Head of caudate nucleus (tissue), 42 donors: ENCODE data around the gene POR.
A peak's percentile ranks its signal among the peaks of the same experiment; 100 is the strongest.

Experiments
- DNase-seq, 42 donors: peaks; one replicate each; pipeline versions ENCODE4 v3.0.0 to v3.0.0-alpha.2; 2020 to 2021; ENCODE audit warnings: mixed read lengths in 7 of 42
- intact Hi-C: fragments of 100-400 bp; cut with DNase I; formaldehyde crosslinking; loops from one replicate; pipeline ENCODE4 v1.15.0; 2022

Gene POR

GRCh38 chr7:75966190-75966961 is 51.4 kb downstream of the POR start:
- intact Hi-C loops: no loop called here

DNA sequence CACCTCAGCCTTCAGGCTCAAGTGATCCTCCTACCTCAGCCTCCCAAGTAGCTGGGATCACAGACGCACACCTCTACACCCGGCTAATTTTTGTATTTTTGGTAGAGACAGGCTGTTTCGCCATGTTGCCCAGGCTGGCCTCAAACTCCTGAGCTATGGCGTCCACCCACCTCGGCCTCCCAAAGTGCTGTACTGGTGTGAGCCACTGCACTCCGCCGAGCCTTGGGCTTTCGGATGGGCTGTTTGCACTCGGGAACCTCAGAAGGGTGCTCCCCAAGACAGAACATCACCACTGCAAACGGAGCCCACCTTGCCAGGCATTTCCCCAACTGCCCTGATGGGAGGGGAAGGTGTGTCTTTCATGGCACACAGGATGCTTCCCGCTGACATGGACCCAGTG is 52.1 kb downstream of the POR start:
- intact Hi-C loops: no loop called here
- no peak for DNase-seq

More at GRCh38 chr7:75966190-75966961, 51.4 kb downstream of the POR start:
- DNase-seq: peak in 14 of 42 donors; percentile 27 to 75 (median 46)

- intact Hi-C loops: no loop called here
Measured at GRCh38 chr7:75967487-75967997, 52.6 kb downstream of the POR start.

DNA sequence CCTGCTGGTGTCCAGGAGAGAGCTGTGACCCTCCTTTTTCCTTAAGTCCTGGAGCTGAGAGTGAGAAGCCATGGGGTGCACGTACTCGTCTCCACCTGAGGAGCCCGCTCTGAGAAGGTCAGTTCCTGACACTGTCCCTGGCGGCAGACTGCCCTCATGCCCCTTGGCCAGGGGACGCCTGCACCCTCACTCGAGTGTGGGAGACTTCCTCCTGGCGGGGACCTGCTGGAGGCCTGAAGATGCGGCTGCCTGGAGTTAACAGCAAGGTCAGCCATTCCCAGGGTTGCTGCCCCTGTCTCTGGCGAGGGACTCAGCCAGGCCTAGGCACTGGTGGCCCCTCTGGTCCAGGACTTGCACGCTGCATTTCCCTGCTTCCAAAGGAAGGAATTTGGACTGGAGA is 53.1 kb downstream of the POR start:
- DNase-seq: no peak
- intact Hi-C loops: no loop called here

More at GRCh38 chr7:75967487-75967997, 52.6 kb downstream of the POR start:
- DNase-seq: peak in 1 of 42 donors; percentile 41

GRCh38 chr7:75968561-75969001 is 53.6 kb downstream of the POR start:
- intact Hi-C loops: no loop called here
- peak in 36 of 42 donors; percentile 34 to 87 (median 69) for DNase-seq

GRCh38 chr7:75969182-75969581 is 54.2 kb downstream of the POR start:
- DNase-seq: peak in 1 of 42 donors; percentile 48
- intact Hi-C loops: no loop called here

- peak in 2 of 42 donors; percentile 7 to 41 for DNase-seq
- intact Hi-C loops: no loop called here
Measured at GRCh38 chr7:75969704-75970498, 54.9 kb downstream of the POR start.

- intact Hi-C loops: no loop called here
- no peak for DNase-seq
Measured at GRCh38 chr7:75971309-75971960, 56.5 kb downstream of the POR start.

DNA sequence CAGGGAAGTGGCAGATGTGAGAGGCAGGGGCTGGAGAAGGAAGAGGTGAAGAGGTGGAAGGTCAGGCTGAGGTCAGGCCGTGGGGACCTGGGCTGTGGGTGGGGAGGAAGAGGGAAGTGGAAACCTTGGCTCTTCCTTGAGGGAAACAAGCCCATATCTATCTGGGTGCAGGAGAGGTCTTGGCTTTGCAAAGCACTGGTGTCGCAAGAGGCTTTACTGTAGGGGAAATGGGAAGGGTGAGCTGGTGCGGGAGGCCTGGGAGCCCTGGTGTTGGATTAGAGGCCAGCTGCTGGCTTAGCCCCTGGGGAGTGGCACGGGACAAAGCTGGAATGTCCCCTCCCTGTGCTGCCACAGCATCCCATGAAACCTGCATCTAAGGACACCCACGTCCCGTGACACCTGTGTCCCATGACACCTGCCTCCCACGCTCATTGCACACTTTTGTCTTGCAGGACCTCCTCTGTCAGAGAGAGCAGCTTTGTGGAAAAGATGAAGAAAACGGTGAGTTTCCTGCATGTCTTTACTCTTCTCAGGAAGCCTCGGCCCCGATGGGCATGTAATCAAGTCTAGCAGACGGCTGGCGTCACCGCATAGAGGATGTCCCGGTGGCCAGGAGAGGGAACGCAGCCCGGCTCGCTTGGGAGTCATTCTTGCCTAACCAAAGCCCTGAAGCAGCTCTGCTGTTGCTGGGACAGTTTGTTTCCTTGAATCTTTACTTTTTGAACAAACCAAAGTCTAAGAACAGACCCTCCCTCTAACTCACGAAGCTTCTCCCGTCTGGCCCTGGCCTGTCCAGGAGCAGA is 57.2 kb downstream of the POR start:
- intact Hi-C loops: no loop called here
- DNase-seq: peak in 12 of 42 donors; percentile 41 to 65 (median 58)

- intact Hi-C loops: no loop called here
- DNase-seq: peak in 4 of 42 donors; percentile 11 to 34 (median 18)
Measured at GRCh38 chr7:75977743-75978142, 62.8 kb downstream of the POR start.

DNA sequence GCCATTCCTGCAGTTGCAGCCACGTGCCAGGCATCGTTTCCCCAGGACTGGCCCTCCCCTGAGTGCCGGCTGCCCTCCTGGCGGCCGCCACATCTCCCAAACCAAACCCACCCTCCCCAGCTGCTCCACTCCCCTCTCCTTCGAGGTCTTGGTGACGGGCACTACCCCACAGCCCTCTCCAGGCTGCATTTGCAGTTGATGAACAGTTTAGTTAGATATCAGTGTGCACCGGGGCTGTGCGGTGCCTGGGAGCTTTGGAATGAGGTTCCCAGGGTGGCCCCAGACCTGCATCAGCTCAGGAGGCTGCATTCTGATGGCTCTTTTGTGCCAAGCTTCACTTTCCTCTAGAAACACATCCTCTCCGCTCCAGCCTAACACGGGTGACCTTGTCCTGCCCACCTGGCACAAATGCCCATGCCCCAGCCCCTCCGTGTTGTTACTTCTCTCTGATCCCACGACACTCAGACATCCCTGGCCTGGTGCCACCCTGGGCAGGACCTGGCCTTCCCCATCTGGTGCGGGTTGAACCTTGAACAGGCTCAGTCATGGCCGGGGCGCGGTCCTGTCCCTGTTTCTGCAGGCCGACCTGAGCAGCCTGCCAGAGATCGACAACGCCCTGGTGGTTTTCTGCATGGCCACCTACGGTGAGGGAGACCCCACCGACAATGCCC is 64.9 kb downstream of the POR start:
- peak in 1 of 42 donors; percentile 6 for DNase-seq
- intact Hi-C loops: no loop called here

GRCh38 chr7:75980430-75981202 is 65.7 kb downstream of the POR start:
- intact Hi-C loops: no loop called here
- DNase-seq: peak in 1 of 42 donors; percentile 7

DNA sequence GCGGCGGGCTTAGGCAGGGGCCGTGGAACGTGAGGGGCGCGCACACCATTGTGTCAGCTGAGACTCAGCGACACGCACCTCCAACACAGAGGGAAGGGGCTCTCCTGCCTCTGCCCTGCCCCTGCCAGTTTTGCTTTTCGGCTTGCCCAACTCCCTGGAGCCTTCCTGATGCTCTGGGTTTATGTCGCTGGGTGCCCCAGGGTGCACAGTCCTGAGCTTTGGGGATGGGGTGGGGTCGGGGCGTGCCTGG is 66.2 kb downstream of the POR start:
- DNase-seq: no peak
- intact Hi-C loops: no loop called here

- DNase-seq: no peak
- intact Hi-C loops: no loop called here
Measured at GRCh38 chr7:75981453-75982305, 66.7 kb downstream of the POR start.

DNA sequence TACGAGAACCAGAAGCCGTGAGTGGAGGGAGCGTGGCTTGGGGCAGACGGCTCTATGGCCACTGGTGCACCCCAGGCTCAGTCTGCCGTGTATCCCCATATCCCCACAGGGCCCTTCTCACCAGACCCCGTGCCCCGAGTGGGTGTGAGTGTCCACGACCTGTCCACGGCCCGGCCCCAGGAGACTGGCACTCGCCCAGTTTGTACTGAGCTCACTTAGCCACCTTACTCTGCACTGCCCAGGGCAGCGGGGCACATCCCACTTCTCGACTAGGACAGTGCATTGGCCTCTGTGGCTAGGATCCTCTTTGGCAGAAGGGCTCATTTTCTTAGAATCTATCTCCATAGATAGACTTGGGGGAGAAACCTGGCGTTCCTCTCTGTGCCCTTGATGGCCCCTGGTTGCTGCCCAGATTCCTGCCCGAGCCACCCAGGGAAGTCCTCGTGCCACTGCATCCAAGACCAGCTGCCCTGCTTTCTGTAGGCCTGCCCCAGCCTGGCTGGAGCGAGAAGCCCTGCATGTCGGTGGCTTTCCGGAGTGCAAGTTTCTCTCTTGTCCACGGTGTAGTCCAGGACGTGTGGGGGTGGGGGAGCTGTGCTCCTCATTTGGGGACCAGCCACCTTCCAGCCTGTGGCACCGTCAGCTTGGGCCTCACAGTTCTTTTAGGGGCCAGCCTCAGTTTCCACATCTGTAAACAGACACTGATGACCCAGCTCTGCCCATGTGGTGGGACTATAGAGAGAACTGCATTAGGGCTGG is 67.5 kb downstream of the POR start:
- intact Hi-C loops: no loop called here
- DNase-seq: no peak
